ENCODE measurements around the gene GNL1.
A peak's percentile ranks its signal among the peaks of the same experiment; 100 is the strongest.

The GNL1 gene

GRCh38 chr6:30556066-30556905, at the start of gene GNL1:
Gene GNL1 (minus strand): TSS chr6:30556489. CDS start chr6:30556203, 286 bp downstream.
- DNase-seq (ENCODE audit: low read depth): peak; percentile 99

DNA sequence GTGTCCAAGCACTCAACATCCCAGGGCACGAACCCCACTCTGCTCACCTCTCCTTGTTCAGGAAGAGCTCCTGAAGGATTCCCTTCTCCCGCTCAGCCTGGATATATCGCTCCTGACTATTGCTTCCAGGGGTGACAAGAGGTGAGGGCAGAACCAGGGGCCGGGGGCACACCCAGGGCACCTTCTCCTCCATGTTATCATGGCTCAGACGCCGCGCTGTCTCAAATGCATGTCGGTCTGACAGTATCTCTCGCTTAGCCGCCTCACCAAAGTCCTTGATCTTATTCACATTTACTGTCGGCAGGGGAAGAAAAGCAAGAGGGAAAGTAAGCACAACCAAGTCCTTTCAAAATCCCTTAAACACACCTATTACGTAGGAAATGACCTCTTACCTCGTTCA, 47.7 kb upstream of the GNL1 start:
- DNase-seq (ENCODE audit: low read depth): no peak

DNA sequence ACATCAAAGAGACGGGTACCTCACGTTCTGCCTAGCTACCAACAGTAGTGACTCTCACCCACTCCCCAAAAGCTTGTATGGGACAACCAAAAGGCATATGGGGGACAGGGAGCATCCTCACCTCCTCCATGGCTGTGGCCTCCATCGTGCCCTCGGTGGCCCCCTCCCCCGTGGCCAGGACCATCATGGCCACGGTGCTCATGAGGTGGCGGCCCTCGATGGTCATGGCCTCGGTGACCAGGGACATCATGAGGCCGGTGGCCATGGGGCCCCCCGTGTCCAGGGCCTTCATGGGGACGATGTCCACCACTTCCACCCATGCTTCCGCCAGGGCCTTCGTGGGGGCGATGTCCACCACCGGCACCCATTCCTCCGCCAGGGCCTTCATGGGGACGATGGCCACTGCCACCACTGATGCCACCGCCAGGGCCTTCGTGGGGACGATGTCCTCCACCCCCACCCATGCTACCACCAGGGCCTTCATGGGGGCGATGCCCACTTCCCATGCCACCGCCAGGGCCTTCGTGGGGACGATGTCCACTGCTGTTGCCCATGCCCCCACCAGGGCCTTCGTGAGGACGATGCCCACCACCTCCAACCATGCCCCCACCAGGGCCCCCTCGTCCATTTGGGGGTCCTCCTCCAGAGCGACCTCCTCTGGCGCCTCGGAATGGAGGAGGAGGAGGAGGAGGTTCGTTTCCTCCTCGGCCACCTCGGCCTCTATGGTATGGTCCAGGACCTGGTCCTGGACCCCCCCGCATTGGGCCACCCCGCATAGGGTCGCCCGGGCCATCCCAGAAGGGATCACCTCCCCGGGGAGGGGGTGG, 45.7 kb upstream of the GNL1 start:
- no peak for DNase-seq (ENCODE audit: low read depth)

- no peak for DNase-seq (ENCODE audit: low read depth)
These were observed 45.1 kb upstream of the GNL1 start for GRCh38 chr6:30601436-30601814.

GRCh38 chr6:30600451-30600961, 44.2 kb upstream of the GNL1 start:
- DNase-seq (ENCODE audit: low read depth): no peak

DNA sequence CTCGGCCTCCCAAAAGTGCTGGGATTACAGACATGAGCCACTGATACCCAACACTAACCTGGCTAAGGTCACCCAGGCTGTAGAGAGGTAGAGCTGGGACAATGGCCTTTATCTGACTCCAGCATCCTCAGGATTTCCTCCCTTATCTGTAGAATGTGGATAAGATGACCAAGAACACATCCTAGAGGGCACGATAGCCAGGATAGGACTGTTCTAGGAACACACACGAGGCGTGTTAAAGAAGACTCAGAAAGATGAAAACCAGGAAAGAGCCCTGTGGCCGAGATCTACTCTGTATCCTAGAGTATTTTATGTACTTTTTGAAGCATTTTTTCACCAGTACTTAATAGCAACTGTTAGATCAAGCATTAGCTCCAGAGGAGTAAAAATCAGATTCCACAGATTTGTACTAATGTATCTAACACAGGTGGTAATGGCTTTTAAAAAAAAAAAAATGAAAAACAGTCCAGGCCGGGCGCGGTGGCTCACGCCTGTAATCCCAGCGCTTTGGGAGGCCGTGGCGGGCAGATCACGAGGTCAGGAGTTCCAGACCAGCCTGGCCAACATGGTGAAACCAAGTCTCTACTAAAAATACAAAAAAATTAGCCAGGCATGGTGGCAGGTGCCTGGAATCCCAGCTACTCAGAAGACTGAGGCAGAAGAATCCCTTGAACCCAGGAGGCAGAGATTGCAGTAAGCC, 43.5 kb upstream of the GNL1 start:
- DNase-seq (ENCODE audit: low read depth): no peak

DNA sequence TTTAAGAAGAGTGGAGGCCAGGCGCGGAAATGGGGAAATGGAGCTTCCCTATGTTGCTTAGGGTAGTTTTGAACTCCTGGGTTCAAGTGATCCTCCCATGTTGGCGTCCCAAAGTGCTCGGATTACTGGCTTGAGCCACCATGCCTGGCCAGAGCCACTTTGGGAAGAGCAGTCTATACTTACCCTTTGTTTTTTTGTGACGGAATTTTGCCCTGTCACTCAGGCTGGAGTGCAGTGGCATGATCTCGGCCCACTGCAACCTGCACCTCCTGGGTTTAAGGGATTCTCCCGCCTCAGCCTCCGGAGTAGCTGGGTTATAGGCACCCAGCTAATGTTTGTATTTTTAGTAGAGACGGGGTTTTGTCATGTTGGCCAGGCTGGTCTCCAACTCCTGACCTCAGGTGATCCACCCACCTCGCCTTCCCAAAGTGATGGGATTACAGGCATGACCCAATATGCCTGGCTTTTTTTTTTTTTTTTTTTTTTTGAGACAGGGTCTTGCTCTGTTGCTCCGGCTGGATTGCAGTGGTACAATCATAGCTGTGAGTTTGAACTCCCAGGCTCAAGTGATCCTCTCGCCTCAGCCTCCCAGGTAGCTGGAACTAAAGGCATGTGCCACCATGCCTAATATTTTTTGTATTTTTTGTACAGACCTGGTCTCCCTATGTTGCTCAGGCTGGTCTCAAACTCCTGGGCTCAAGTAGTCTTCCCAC, 42.8 kb upstream of the GNL1 start:
- no peak for DNase-seq (ENCODE audit: low read depth)

- peak; percentile 58 for DNase-seq (ENCODE audit: low read depth)
These were observed 41.2 kb upstream of the GNL1 start for GRCh38 chr6:30597315-30598144.

GRCh38 chr6:30592287-30592686, 36.0 kb upstream of the GNL1 start:
- no peak for DNase-seq (ENCODE audit: low read depth)

DNA sequence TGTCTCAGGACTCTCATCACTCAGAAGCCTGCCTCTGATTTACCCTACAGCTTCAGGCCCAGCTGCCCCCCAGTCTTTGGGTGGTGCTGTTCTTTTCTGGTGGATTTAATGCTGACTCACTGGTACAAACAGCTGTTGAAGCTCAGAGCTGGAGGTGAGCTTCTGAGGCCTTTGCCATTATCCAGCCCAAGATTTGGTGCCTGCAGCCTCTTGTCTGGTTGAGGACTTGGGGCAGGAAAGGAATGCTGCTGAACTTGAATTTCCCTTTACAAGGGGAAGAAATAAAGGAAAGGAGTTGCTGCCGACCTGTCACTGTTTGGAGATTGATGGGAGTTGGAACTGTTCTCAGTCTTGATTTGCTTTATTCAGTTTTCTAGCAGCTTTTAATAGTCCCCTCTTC, 34.7 kb upstream of the GNL1 start:
- DNase-seq (ENCODE audit: low read depth): no peak

DNA sequence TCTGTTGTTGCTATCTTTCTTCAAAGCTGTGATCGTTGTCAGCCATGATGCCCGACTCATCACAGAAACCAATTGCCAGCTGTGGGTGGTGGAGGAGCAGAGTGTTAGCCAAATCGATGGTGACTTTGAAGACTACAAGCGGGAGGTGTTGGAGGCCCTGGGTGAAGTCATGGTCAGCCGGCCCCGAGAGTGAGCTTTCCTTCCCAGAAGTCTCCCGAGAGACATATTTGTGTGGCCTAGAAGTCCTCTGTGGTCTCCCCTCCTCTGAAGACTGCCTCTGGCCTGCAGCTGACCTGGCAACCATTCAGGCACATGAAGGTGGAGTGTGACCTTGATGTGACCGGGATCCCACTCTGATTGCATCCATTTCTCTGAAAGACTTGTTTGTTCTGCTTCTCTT, 34.2 kb upstream of the GNL1 start:
- DNase-seq (ENCODE audit: low read depth): no peak

GRCh38 chr6:30589754-30590358, 33.6 kb upstream of the GNL1 start:
- DNase-seq (ENCODE audit: low read depth): no peak

DNA sequence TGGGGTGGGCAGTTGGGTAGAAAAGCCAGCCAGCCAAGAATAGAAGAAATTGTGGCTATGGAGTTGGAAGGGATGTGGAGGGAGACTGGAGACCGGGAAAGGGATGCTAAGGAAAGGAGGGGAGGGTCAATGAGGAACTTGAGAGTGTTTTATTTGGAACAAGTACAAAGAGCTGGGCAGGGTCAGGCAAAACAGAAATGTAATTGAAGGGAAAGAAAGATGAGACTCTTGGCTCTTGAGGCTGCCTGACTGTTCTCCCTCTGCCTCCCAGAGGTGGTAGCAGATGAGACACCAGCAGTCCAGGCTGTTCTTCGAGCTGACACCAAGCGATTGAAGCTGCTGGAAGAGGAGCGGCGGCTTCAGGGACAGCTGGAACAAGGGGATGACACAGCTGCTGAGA, 27.6 kb upstream of the GNL1 start:
- DNase-seq (ENCODE audit: low read depth): no peak

DNA sequence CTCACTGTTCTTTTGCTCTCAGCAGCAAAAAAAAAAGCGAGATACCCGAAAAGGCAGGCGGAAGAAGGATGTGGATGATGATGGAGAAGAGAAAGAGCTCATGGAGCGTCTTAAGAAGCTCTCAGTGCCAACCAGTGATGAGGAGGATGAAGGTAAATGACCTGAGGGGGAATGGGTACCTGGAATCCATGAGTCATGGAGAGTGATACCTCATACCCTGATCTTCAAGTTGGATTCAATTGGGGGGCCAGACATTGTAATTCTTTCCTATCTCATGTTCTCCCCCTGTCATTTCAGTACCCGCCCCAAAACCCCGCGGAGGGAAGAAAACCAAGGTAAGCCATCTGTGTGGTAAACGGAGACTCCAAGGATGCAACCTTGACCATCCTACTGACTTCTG, 21.8 kb upstream of the GNL1 start:
- DNase-seq (ENCODE audit: low read depth): no peak

- no peak for DNase-seq (ENCODE audit: low read depth)
These were observed 16.8 kb upstream of the GNL1 start for GRCh38 chr6:30573113-30573512.

DNA sequence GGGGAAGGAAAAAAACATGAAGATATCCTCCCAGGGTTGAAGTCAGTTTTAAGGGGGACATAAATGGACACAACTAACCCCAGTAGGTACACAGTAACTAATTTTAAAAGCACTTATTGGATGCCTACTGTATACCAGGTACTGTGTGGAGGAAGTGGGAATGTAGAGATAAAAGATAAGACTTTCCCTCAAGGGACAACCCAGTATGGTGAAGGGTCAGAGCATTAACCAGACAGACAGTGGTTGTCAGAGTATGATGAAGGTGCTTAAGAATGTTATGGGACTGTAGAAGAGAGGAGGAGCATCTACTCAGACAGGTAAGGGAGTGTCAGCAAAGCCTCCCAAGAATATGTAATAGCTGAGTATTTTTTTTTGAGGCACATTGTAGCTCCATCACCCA, 15.9 kb upstream of the GNL1 start:
- DNase-seq (ENCODE audit: low read depth): no peak

DNA sequence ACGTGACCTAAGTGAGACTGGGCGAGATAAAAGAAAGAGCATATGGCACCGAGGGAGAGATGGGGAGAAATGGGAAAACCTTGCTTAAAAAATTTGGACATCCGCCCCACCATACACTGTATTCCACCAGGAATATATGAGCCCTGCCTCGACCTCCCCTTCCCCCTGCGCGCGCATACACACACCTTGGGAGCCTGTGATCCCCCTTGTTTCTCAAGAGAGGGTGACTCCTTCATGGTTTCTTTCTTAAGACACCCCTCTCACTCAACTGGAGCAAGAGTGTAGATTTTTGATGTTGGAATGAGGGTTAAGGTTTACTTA, 15.4 kb upstream of the GNL1 start:
- no peak for DNase-seq (ENCODE audit: low read depth)

GRCh38 chr6:30571075-30571761, 14.9 kb upstream of the GNL1 start, which contains the start of gene ABCF1:
Gene ABCF1 (plus strand): TSS chr6:30571442. CDS start chr6:30571488, 46 bp downstream.
- peak; percentile 99 for DNase-seq (ENCODE audit: low read depth)

DNA sequence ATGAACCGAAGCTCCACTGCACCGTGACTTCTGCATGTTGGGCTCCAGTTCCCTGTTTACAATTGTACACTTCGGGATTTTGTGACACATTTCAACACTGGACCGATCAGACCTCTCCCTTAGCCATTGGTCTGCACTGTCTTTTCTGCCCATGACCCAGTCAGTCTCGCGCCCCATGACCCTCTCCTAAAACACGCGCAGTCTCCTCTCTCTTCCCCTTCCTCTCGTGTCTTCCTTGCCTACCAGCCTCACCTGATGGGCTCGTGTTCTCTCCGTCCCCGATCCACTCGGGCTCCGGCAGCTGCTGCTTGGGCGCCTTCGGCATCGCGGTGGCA, 14.4 kb upstream of the GNL1 start:
- no peak for DNase-seq (ENCODE audit: low read depth)

DNA sequence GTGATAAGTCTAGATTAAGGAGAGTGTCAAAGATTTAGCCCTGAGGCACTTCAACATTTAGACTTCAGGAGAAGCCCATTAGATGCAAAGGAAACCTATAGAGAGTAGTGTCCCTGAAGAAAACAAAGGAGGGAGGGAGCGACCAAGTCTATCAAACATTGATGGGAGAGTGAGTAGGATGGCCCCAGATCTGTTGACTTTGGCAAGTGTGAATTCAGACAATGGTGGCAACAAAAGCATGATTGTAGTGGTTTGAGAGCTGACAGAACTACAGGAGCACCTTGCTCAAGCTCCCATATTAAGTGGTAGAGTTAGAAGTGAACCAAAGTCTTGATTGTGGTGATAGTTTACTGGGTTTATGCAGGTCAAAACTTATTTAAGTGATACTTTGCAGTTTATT, 14.0 kb upstream of the GNL1 start:
- DNase-seq (ENCODE audit: low read depth): no peak
